HG03025 (cell line): ENCODE data around the gene SPTBN5.

Experiments used
- ATAC-seq: cut with Tn5 transposase; IDR thresholded peaks from one replicate; pipeline ENCODE4 v1.9.1; 2021; ENCODE audit warnings: mild to moderate bottlenecking, moderate library complexity; ENCODE audit not compliant: unreplicated experiment, low FRiP score

Gene SPTBN5

GRCh38 chr15:41827880-41828806 lies 65.7 kb downstream of the SPTBN5 start, which contains the start of gene JMJD7:
TSS of gene JMJD7 (plus strand) at chr15:41828092. CDS start at chr15:41828125, 33 bp downstream.
- no peak for ATAC-seq

GRCh38 chr15:41827290-41827879 lies 66.5 kb downstream of the SPTBN5 start:
- ATAC-seq = no peak

- no peak for ATAC-seq
These were observed 68.0 kb downstream of the SPTBN5 start for GRCh38 chr15:41825572-41826535.

- ATAC-seq = no peak
These were observed 68.7 kb downstream of the SPTBN5 start for GRCh38 chr15:41825145-41825544.

- no peak for ATAC-seq
These were observed 69.6 kb downstream of the SPTBN5 start for GRCh38 chr15:41824062-41824745.

- ATAC-seq = no peak
These were observed 70.4 kb downstream of the SPTBN5 start for GRCh38 chr15:41823502-41823901.

GRCh38 chr15:41822957-41823356 lies 70.9 kb downstream of the SPTBN5 start:
- no peak for ATAC-seq

GRCh38 chr15:41822471-41822870 lies 71.4 kb downstream of the SPTBN5 start:
- no peak for ATAC-seq

GRCh38 chr15:41821831-41822230 lies 72.0 kb downstream of the SPTBN5 start:
- ATAC-seq = no peak

GRCh38 chr15:41820791-41821423 lies 72.9 kb downstream of the SPTBN5 start:
- no peak for ATAC-seq

- no peak for ATAC-seq
These were observed 74.3 kb downstream of the SPTBN5 start for GRCh38 chr15:41819455-41820050.

GRCh38 chr15:41817781-41818180 lies 76.1 kb downstream of the SPTBN5 start:
- ATAC-seq = no peak

- ATAC-seq = no peak
These were observed 76.5 kb downstream of the SPTBN5 start for GRCh38 chr15:41817327-41817726.

GRCh38 chr15:41816788-41817187 lies 77.1 kb downstream of the SPTBN5 start:
- ATAC-seq = no peak

GRCh38 chr15:41814534-41814933 lies 79.3 kb downstream of the SPTBN5 start:
- no peak for ATAC-seq

GRCh38 chr15:41813426-41813825 lies 80.4 kb downstream of the SPTBN5 start:
- no peak for ATAC-seq

- ATAC-seq = no peak
These were observed 81.0 kb downstream of the SPTBN5 start for GRCh38 chr15:41812820-41813375.

- ATAC-seq = no peak
These were observed 82.2 kb downstream of the SPTBN5 start for GRCh38 chr15:41811432-41812195.
